Activated CD8-positive, alpha-beta memory T cell treated with anti-CD3 and anti-CD28 coated beads for 48 hours (primary cell): ENCODE measurements around the gene SENP8.
"Not testable (repeated sequence)": the region's sequence is repeated elsewhere in the genome, so short reads cannot be mapped to it uniquely, and the experiment has no call there.

ENCODE experiments used
- DNase-seq, 3 experiments: peaks; one replicate each; pipeline ENCODE4 v3.0.0-alpha.2; 2020; ENCODE audit warnings: low read depth in 2 of 3, low spot score in 2 of 3

SENP8 gene

GRCh38 chr15:72118017-72118978 is at the start of gene SENP8, which contains the start of gene MYO9A:
TSS of gene SENP8 (plus strand) at chr15:72118403. CDS start at chr15:72139624, 21,221 bp downstream.
TSS of gene MYO9A (minus strand) at chr15:72118150. CDS start at chr15:72046563, 71,587 bp downstream.
- peak; percentile 99 to 100 (median 100) for DNase-seq

GRCh38 chr15:72068856-72069255 is 49.3 kb upstream of the SENP8 start:
- DNase-seq = no peak

GRCh38 chr15:72070817-72071447 is 47.3 kb upstream of the SENP8 start:
- no peak for DNase-seq

GRCh38 chr15:72071448-72071825 is 46.8 kb upstream of the SENP8 start:
- DNase-seq = not testable (repeated sequence)

GRCh38 chr15:72074335-72075060 is 43.7 kb upstream of the SENP8 start:
- no peak for DNase-seq

- DNase-seq = no peak
Observed at GRCh38 chr15:72077950-72078349, 40.3 kb upstream of the SENP8 start.

- no peak for DNase-seq
Observed at GRCh38 chr15:72078887-72079286, 39.3 kb upstream of the SENP8 start.

- DNase-seq = no peak
Observed at GRCh38 chr15:72082176-72082575, 36.0 kb upstream of the SENP8 start.

- DNase-seq = no peak
Observed at GRCh38 chr15:72086010-72086697, 32.0 kb upstream of the SENP8 start.

- DNase-seq = no peak
Observed at GRCh38 chr15:72086920-72087648, 31.1 kb upstream of the SENP8 start.

GRCh38 chr15:72092006-72092405 is 26.2 kb upstream of the SENP8 start:
- no peak for DNase-seq

- no peak for DNase-seq
Observed at GRCh38 chr15:72092691-72093090, 25.5 kb upstream of the SENP8 start.

GRCh38 chr15:72096796-72097195 is 21.4 kb upstream of the SENP8 start:
- DNase-seq = no peak

- no peak for DNase-seq
Observed at GRCh38 chr15:72098040-72098439, 20.2 kb upstream of the SENP8 start.

- no peak for DNase-seq
Observed at GRCh38 chr15:72099155-72099554, 19.0 kb upstream of the SENP8 start.

GRCh38 chr15:72100551-72100950 is 17.7 kb upstream of the SENP8 start:
- not testable (repeated sequence) for DNase-seq

- no peak for DNase-seq
Observed at GRCh38 chr15:72105111-72105510, 13.1 kb upstream of the SENP8 start.

GRCh38 chr15:72106068-72106467 is 12.1 kb upstream of the SENP8 start:
- no peak for DNase-seq

GRCh38 chr15:72110355-72110754 is 7.8 kb upstream of the SENP8 start:
- DNase-seq = no peak

GRCh38 chr15:72112116-72112515 is 6.1 kb upstream of the SENP8 start:
- no peak for DNase-seq
